ENCODE data around the gene HAND2.

DNA sequence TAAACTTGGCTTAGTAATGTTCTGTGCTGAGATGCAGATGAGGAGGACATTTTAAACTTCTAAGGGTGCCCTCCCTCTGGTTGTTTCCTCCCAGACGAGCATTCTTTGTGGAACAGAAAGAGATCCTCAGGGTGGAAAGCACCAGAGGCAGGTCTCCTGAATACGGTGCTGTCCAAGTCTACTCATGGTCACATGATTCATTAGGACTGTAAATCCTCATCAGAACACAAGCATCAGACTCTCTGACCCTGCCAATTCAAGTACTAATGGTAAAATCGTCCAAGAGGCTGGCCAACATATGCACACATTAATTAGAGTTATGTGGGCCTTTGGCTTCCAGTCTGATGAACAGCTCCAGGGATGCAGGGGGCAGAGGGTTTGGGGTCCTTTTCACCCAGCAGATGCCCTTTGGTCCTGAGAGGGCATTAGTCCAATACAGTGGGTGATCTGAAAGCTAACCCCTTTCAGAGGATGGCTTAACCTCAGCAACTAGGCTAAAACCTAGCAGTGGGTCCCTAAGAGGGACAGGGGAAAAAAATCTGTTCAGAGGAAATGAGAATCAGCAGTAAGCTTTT is 18.2 kb downstream of the HAND2 start:
- TF ChIP-seq, protein P1, sequence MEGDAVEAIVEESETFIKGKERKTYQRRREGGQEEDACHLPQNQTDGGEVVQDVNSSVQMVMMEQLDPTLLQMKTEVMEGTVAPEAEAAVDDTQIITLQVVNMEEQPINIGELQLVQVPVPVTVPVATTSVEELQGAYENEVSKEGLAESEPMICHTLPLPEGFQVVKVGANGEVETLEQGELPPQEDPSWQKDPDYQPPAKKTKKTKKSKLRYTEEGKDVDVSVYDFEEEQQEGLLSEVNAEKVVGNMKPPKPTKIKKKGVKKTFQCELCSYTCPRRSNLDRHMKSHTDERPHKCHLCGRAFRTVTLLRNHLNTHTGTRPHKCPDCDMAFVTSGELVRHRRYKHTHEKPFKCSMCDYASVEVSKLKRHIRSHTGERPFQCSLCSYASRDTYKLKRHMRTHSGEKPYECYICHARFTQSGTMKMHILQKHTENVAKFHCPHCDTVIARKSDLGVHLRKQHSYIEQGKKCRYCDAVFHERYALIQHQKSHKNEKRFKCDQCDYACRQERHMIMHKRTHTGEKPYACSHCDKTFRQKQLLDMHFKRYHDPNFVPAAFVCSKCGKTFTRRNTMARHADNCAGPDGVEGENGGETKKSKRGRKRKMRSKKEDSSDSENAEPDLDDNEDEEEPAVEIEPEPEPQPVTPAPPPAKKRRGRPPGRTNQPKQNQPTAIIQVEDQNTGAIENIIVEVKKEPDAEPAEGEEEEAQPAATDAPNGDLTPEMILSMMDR (IDR thresholded peaks at IDR 0.05), result no peak
- TF ChIP-seq POLR2AphosphoS5 (IDR thresholded peaks at IDR 0.05; ENCODE audit: low read depth, low read length), result no peak
- TF ChIP-seq, protein P2, sequence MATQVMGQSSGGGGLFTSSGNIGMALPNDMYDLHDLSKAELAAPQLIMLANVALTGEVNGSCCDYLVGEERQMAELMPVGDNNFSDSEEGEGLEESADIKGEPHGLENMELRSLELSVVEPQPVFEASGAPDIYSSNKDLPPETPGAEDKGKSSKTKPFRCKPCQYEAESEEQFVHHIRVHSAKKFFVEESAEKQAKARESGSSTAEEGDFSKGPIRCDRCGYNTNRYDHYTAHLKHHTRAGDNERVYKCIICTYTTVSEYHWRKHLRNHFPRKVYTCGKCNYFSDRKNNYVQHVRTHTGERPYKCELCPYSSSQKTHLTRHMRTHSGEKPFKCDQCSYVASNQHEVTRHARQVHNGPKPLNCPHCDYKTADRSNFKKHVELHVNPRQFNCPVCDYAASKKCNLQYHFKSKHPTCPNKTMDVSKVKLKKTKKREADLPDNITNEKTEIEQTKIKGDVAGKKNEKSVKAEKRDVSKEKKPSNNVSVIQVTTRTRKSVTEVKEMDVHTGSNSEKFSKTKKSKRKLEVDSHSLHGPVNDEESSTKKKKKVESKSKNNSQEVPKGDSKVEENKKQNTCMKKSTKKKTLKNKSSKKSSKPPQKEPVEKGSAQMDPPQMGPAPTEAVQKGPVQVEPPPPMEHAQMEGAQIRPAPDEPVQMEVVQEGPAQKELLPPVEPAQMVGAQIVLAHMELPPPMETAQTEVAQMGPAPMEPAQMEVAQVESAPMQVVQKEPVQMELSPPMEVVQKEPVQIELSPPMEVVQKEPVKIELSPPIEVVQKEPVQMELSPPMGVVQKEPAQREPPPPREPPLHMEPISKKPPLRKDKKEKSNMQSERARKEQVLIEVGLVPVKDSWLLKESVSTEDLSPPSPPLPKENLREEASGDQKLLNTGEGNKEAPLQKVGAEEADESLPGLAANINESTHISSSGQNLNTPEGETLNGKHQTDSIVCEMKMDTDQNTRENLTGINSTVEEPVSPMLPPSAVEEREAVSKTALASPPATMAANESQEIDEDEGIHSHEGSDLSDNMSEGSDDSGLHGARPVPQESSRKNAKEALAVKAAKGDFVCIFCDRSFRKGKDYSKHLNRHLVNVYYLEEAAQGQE (IDR thresholded peaks at IDR 0.05; ENCODE audit: insufficient read depth in 1 of 2, low read depth in 2 of 2, low read length in 1 of 2), result no peak
- no peak for TF ChIP-seq TCF7L2 (IDR thresholded peaks at IDR 0.05; ENCODE audit: low read depth, low read length)
